GM10248 (cell line): Measurements from ENCODE around the gene RAPGEF2.
A peak's percentile ranks its signal among the peaks of the same experiment; 100 is the strongest.
"Not testable (repeated sequence)": the region's sequence is repeated elsewhere in the genome, so short reads cannot be mapped to it uniquely, and the experiment has no call there.

Source experiments
- CTCF ChIA-PET: fragments of 300-600 bp; sonication (Branson Sonifier 250); formaldehyde crosslinking; extraction: SDS; loops from one replicate; lab custom pipeline; 2021; ENCODE audit warnings: antibody characterized with exemption; lab: Yijun Ruan, JAX
- POLR2A ChIA-PET: fragments of 350-650 bp; sonication (Branson Sonifier 250); formaldehyde crosslinking; extraction: SDS; loops from one replicate; lab custom pipeline; 2020; ENCODE audit warnings: antibody characterized with exemption; lab: Yijun Ruan, JAX
- DNase-seq: peaks from one replicate; pipeline ENCODE4 v3.0.0; 2012; ENCODE audit errors: extremely low spot score
- CTCF ChIP-seq: IDR thresholded peaks from 2 replicates; pipeline ENCODE4 v1.5.1; 2012; ENCODE audit warnings: mild to moderate bottlenecking, low read depth; ENCODE audit errors: extremely low read depth, missing control alignments, control extremely low read depth

The RAPGEF2 gene, protein sequence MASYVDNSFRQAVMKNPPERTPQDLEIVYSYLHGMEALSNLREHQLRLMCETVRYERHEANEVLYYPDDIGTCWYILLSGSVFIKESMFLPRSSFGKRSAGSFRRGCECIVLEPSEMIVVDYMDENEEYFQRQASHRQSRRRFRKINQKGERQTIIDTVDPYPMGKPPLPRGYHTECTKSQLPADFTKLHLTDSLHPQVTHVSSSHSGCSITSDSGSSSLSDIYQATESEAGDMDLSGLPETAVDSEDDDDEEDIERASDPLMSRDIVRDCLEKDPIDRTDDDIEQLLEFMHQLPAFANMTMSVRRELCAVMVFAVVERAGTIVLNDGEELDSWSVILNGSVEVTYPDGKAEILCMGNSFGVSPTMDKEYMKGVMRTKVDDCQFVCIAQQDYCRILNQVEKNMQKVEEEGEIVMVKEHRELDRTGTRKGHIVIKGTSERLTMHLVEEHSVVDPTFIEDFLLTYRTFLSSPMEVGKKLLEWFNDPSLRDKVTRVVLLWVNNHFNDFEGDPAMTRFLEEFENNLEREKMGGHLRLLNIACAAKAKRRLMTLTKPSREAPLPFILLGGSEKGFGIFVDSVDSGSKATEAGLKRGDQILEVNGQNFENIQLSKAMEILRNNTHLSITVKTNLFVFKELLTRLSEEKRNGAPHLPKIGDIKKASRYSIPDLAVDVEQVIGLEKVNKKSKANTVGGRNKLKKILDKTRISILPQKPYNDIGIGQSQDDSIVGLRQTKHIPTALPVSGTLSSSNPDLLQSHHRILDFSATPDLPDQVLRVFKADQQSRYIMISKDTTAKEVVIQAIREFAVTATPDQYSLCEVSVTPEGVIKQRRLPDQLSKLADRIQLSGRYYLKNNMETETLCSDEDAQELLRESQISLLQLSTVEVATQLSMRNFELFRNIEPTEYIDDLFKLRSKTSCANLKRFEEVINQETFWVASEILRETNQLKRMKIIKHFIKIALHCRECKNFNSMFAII (N-terminal part only)

GRCh38 chr4:159102622-159103383, at the start of gene RAPGEF2:
Gene RAPGEF2, plus strand, starts transcription at chr4:159103079. Its CDS starts 1,084 bp downstream, at chr4:159104163.
- TF ChIP-seq CTCF, result no peak
- POLR2A ChIA-PET, result no interaction called here
- CTCF ChIA-PET, result no interaction called here
- peak; percentile 96 for DNase-seq

GRCh38 chr4:159055833-159056232, 47.0 kb upstream of the RAPGEF2 start:
- no peak for DNase-seq
- POLR2A ChIA-PET, result no interaction called here
- TF ChIP-seq CTCF, result no peak
- CTCF ChIA-PET, result interaction anchor here (0.9 to 1.7 kb wide), 4 partner anchors 12 to 204 kb away, joined by 3 to 5 read pairs (median 4); no protein-coding TSS in a partner anchor

DNA sequence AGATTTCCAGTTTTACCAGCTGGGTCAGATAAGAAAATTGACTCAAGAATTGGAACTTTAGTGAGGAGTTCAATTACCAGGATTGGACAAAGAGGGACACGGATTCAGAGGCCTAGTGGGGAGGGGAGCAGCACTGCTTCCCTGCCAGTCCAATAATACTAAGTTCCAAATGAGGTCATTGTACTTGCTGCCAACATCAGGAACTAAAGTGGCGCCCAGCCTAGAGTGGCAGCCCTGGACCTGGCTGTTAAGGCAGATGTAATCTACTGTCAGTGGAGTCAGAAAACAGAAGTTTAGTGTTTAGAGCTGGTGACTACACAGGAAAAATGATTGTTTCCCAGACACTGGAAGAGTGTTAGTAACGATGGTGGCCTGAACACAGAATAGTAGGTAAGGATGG, 42.7 kb upstream of the RAPGEF2 start:
- POLR2A ChIA-PET, result no interaction called here
- TF ChIP-seq CTCF, result no peak
- no peak for DNase-seq
- CTCF ChIA-PET, result interaction anchor here (1.0 to 1.8 kb wide), 4 partner anchors 8 to 103 kb away, joined by 3 to 7 read pairs (median 3); no protein-coding TSS in a partner anchor

GRCh38 chr4:159062381-159062780, 40.5 kb upstream of the RAPGEF2 start:
- no peak for DNase-seq
- POLR2A ChIA-PET, result no interaction called here
- CTCF ChIA-PET, result interaction anchor here (0.8 kb wide), 1 partner anchor 44 kb away, joined by 3 read pairs; no protein-coding TSS in a partner anchor
- no peak for TF ChIP-seq CTCF

DNA sequence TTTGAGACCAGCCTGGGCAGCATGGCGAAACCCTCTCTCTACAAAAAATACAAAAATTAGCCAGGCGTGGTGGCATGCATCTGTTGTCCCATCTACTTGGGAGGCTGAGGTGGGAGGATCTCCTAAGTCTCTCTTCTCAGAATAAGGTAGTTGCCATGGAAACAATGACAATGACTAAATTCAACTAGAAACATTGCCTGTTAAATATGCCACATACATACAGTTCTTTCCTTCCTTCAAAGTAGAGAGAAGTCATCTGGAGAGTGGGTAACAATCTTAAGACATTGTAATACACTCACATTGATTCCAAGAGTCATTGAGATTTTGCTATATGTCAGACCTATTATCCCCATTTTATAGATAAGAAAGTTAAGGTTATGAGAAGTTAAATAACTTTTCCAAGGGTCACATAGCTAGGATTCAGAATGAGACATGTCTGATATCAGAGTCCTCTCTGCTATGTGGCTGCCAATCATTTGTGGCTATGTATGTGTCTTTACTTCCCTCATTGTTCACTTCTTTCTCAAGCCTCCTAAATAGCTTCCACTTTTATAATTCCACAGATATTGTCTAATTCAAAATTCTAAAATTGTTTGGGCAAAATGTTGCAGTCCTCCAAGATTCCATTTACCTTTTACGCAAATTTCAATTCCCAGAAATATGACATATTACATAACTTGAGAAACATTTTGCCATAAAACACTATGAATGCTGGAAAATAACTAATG, 37.2 kb upstream of the RAPGEF2 start:
- POLR2A ChIA-PET, result no interaction called here
- no peak for DNase-seq
- CTCF ChIA-PET, result interaction anchor here (1.1 to 1.5 kb wide), 2 partner anchors 14 to 28 kb away, joined by 3 to 4 read pairs; no protein-coding TSS in a partner anchor
- TF ChIP-seq CTCF, result no peak

GRCh38 chr4:159068139-159068538, 34.7 kb upstream of the RAPGEF2 start:
- DNase-seq, POLR2A ChIA-PET, CTCF ChIA-PET: not testable (repeated sequence)
